GOT3 (cell line): Measurements from ENCODE around the gene CDH4.

Experiments
- DNase-seq: peaks from one replicate; lab custom pipeline; 2025; ENCODE audit warnings: mixed read lengths; lab: John Stamatoyannopoulos, UW

The CDH4 gene

GRCh38 chr20:61736001-61736635, 484.1 kb downstream of the CDH4 start:
- DNase-seq = no peak

GRCh38 chr20:61736751-61737310, 484.8 kb downstream of the CDH4 start:
- DNase-seq = no peak

GRCh38 chr20:61737346-61737745, 485.3 kb downstream of the CDH4 start:
- DNase-seq = no peak

- DNase-seq = no peak
These were observed 485.9 kb downstream of the CDH4 start for GRCh38 chr20:61737812-61738443.

GRCh38 chr20:61738601-61739069, 486.6 kb downstream of the CDH4 start:
- no peak for DNase-seq

- DNase-seq = no peak
These were observed 487.2 kb downstream of the CDH4 start for GRCh38 chr20:61739086-61739831.

- DNase-seq = no peak
These were observed 487.7 kb downstream of the CDH4 start for GRCh38 chr20:61739832-61740118.

- no peak for DNase-seq
These were observed 490.2 kb downstream of the CDH4 start for GRCh38 chr20:61742097-61742825.

GRCh38 chr20:61743606-61744005, 491.5 kb downstream of the CDH4 start:
- DNase-seq = no peak

- DNase-seq = no peak
These were observed 492.8 kb downstream of the CDH4 start for GRCh38 chr20:61744691-61745396.

- DNase-seq = no peak
These were observed 493.5 kb downstream of the CDH4 start for GRCh38 chr20:61745397-61746146.

- no peak for DNase-seq
These were observed 494.1 kb downstream of the CDH4 start for GRCh38 chr20:61746147-61746646.

- no peak for DNase-seq
These were observed 494.7 kb downstream of the CDH4 start for GRCh38 chr20:61746781-61747180.

- DNase-seq = no peak
These were observed 496.3 kb downstream of the CDH4 start for GRCh38 chr20:61748376-61748775.

GRCh38 chr20:61749406-61750075, 497.5 kb downstream of the CDH4 start:
- DNase-seq = no peak

- DNase-seq = no peak
These were observed 498.0 kb downstream of the CDH4 start for GRCh38 chr20:61750093-61750492.

- no peak for DNase-seq
These were observed 500.5 kb downstream of the CDH4 start for GRCh38 chr20:61752576-61752975.

GRCh38 chr20:61753316-61753942, 501.4 kb downstream of the CDH4 start:
- DNase-seq = peak; percentile 29
